Uterus (tissue), 2 donors: ENCODE data around the gene KISS1.

Source experiments
- POLR2A ChIP-seq, 2 donors: fragments of 450-650 bp; IDR thresholded peaks; one replicate each; pipeline ENCODE4 v1.6.1; 2016; ENCODE audit warnings: antibody characterized with exemption in 2 of 2, mild to moderate bottlenecking in 1 of 2, moderate library complexity in 1 of 2
- TF ChIP-seq, protein P1 (sequence below), 4 experiments: fragments of 200-600 bp in 2 of 4; fragments of 450-650 bp in 2 of 4; sonication (generic) in 2 of 4; IDR thresholded peaks; one replicate each; pipeline ENCODE4 v1.5.1; 2016 to 2019; ENCODE audit warnings: antibody characterized with exemption in 4 of 4, mild to moderate bottlenecking in 2 of 4, moderate library complexity in 1 of 4

- TF ChIP-seq, protein P1, sequence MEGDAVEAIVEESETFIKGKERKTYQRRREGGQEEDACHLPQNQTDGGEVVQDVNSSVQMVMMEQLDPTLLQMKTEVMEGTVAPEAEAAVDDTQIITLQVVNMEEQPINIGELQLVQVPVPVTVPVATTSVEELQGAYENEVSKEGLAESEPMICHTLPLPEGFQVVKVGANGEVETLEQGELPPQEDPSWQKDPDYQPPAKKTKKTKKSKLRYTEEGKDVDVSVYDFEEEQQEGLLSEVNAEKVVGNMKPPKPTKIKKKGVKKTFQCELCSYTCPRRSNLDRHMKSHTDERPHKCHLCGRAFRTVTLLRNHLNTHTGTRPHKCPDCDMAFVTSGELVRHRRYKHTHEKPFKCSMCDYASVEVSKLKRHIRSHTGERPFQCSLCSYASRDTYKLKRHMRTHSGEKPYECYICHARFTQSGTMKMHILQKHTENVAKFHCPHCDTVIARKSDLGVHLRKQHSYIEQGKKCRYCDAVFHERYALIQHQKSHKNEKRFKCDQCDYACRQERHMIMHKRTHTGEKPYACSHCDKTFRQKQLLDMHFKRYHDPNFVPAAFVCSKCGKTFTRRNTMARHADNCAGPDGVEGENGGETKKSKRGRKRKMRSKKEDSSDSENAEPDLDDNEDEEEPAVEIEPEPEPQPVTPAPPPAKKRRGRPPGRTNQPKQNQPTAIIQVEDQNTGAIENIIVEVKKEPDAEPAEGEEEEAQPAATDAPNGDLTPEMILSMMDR (IDR thresholded peaks at IDR 0.05) = no peak
- no peak for TF ChIP-seq POLR2A (IDR thresholded peaks at IDR 0.05)
Measured at GRCh38 chr1:204181116-204181515, 15.2 kb downstream of the KISS1 start.
